NCI-H187 treated with DMSO at 0.1 percent for 48 hours (cell line): ENCODE measurements around the gene S100P.
A peak's percentile ranks its signal among the peaks of the same experiment; 100 is the strongest.

Experiments used
- DNase-seq: peaks from one replicate; lab custom pipeline; 2025; lab: John Stamatoyannopoulos, UW

S100P gene

GRCh38 chr4:6697131-6697530 is 3.5 kb downstream of the S100P start:
- DNase-seq: no peak

GRCh38 chr4:6699388-6699787 is 5.7 kb downstream of the S100P start:
- no peak for DNase-seq

GRCh38 chr4:6699903-6700302 is 6.2 kb downstream of the S100P start:
- no peak for DNase-seq

- no peak for DNase-seq
Observed at GRCh38 chr4:6701371-6701770, 7.7 kb downstream of the S100P start.

GRCh38 chr4:6702761-6703160 is 9.1 kb downstream of the S100P start:
- DNase-seq: no peak

- no peak for DNase-seq
Observed at GRCh38 chr4:6703786-6704185, 10.1 kb downstream of the S100P start.

GRCh38 chr4:6705646-6706045 is 12.0 kb downstream of the S100P start:
- no peak for DNase-seq

GRCh38 chr4:6706173-6706572 is 12.5 kb downstream of the S100P start:
- no peak for DNase-seq

- DNase-seq: peak; percentile 95
Observed at GRCh38 chr4:6709230-6710114, 15.8 kb downstream of the S100P start, which contains the start of gene MRFAP1L1. MRFAP1L1 (minus strand) TSS chr4:6709865; CDS start chr4:6709629, 236 bp downstream.

GRCh38 chr4:6710282-6710681 is 16.6 kb downstream of the S100P start:
- no peak for DNase-seq

GRCh38 chr4:6710996-6711395 is 17.3 kb downstream of the S100P start:
- no peak for DNase-seq

- no peak for DNase-seq
Observed at GRCh38 chr4:6714954-6715353, 21.3 kb downstream of the S100P start.

- no peak for DNase-seq
Observed at GRCh38 chr4:6715704-6716017, 22.0 kb downstream of the S100P start.

GRCh38 chr4:6716018-6716911 is 22.6 kb downstream of the S100P start, which contains the start of gene BLOC1S4:
BLOC1S4 (plus strand) TSS chr4:6716174; CDS start chr4:6716210, 36 bp downstream.
- peak; percentile 31 for DNase-seq

- no peak for DNase-seq
Observed at GRCh38 chr4:6716958-6717655, 23.4 kb downstream of the S100P start.

- DNase-seq: no peak
Observed at GRCh38 chr4:6718932-6719610, 25.4 kb downstream of the S100P start.

- DNase-seq: no peak
Observed at GRCh38 chr4:6719611-6720179, 26.0 kb downstream of the S100P start.

- DNase-seq: peak; percentile 11
Observed at GRCh38 chr4:6720202-6720699, 26.6 kb downstream of the S100P start.

GRCh38 chr4:6721121-6721520 is 27.4 kb downstream of the S100P start:
- no peak for DNase-seq

GRCh38 chr4:6722891-6723290 is 29.2 kb downstream of the S100P start:
- no peak for DNase-seq

GRCh38 chr4:6723851-6724250 is 30.2 kb downstream of the S100P start:
- no peak for DNase-seq
